GM18907 (cell line): ENCODE data around the gene CDHR3.

Source experiments
- ATAC-seq: cut with Tn5 transposase; IDR thresholded peaks from one replicate; pipeline ENCODE4 v1.9.1; 2021; ENCODE audit warnings: mild to moderate bottlenecking, moderate library complexity; ENCODE audit not compliant: unreplicated experiment

The CDHR3 gene

DNA sequence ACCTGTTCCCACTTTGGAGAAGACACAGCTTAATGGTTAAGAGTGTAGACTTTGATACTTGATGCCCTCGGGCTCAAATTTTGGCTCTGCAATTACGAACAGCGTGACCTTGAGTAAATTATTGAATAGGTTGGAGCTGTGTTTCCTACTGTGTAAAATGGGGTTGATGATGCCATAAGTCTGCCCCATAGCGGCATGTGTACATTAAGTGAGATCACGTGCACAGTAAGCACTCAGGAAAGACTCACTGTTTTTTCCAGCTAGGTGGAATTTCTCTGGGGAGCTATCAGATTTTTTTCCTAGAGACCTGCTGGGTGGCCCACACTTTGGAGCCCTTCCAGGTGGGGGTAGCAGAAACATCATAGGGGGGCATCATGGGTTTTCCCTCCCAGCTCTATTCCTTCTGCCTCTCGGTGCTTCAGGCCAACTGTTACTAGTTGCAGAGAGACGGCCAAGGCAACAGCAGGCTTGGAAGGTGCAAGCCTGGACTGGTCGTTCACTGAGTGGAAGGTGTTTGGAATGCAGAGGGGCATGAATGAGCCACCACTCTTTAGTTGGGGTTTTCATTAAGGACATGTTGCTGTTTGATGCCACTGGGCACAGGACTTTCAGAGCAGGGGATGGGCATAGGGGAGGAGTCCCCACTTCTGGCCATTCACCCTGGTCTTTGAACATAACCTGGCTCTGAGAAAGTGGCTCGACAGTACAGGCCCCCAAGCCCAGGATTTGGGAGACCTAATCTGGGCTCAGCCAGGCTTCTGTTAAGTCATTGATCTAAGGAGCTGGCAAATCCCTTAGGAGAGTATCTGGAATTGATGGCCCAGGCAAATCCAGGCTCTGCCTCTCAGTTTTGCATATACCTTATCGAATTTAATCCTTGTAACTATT is 85.0 kb downstream of the CDHR3 start:
- no peak for ATAC-seq

DNA sequence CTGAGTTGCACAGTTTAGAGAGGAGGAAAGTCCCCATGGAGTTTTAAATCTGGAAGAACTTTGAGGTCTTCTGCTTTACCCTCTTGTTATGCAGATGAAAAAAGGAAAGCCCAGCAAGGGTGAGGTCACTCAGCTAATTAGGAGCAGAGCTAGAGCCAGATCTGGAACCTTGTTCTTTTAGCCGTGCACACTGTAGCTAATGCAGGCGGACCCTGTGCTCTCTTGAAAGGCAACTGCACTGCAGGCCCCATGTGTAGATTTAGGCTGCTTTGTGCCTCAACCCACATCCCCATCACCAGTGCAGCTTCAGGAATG is 85.6 kb downstream of the CDHR3 start:
- no peak for ATAC-seq

DNA sequence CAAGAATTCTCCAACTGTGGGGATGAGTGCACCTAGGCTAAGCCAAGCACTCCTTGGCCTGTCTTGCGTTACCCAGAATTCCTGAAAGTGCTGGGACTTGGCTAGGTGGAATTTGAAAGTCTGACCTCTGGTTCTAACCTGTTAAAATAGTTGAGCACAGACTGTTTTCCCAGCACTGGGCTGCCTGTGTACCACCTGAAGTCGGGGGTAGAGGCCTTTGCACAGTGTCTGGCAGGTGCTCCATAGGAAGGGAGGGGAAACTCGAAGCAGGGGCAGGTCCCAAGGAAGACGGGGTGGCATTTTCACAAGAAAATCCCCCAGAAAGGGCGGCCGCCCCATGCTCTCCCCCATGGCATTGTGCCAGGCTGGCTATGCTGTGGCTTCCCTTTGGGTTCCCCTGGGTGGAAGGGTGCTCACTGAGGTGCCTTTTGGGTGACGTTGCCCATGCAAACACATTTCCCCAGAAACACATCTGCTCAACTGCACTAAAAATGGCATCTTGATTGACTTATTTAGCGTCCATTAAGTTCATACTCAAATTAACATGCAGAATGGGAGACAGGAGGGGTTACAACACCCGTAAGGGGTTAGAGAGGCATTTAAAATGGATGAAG is 86.2 kb downstream of the CDHR3 start:
- ATAC-seq, result no peak

DNA sequence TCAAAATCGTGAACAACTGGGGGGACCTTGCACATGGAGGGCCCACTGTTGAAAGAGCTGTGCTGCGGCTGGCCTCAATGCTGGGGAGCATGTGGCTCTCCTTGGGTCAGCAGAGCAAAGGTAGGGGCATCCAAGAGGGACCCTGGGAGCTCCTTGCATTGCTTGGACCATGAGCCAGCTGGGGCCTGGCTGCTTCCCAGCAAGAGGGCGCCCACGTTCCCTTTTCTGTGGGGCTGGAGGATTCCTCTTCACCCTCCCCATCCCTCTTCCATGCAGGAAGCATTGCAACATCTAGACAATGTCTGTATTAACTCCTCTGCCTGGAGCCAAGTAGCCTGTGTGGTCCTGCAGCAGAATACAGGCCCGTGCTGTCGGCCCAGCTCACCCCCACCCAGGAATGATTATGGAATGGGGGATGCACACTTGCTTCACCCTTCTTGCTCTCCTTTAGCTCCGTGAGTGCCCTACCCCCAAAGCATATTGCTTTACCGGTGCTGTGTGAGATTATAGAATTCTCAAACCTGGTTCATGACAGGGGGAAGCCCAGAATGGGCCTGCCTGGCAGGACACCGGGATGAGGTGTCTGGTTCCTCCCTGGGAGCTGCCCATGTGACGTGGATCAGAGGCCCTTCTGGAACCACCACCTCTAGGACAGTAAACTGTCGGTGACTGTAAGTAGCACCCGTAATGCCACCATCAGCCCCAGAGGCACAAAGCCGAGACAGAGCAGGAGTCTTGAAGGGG is 87.1 kb downstream of the CDHR3 start:
- ATAC-seq, result no peak

DNA sequence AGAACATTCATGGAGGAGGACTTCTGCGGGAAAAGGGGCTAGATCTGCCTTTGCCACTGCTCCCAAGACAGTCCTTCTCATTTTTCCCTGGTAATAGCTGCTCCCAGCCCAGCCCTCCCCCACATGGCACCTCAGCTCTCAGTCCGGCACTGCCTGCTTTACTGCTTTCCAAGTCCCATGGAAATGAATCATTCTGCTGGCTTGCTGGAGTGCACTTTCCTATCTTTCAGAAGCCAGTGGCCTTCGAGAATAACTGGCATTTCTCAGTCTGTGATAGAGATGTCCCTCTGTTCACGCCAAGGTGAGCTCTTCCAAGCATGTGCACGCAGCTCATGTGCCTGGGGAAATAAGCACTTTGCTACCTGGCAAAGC is 87.7 kb downstream of the CDHR3 start:
- no peak for ATAC-seq

DNA sequence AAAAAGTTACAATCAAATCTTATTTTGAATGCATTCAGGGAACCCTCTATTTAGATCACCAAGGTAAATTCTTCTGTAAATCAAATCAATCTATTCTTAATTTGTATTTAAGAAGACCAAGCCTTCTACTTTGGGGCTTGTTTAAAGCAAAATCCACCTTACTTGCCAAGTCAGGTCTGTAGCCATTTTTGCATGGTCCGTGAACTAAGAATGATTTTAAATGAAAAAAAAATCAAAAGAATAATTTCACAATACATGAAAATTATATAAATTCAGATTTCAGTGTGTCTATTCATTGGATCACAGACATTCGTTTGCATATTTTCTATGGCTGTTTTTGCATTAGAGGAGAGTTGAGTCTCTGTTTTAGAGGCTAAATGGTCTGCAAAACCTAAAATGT is 89.6 kb downstream of the CDHR3 start:
- no peak for ATAC-seq

DNA sequence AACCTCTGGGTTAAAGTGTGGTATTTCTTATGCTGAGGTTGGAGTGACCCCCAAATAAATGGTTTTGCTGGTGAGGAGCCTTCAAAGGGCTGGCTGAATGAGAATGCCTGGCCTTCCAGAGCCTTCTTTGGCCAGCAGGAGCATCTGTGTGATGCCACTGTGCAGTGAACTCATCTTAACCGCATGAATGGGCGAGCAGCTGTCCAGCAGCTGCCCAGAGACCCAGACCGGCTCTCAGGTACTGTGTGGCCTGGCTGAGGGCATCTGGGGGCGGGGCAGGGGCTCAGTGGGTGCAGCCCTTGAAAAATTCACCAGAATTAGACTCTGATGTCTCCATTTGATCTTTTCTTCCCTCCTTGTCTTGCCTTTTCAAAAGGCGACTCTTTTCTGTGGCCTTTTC is 90.0 kb downstream of the CDHR3 start:
- ATAC-seq, result no peak

DNA sequence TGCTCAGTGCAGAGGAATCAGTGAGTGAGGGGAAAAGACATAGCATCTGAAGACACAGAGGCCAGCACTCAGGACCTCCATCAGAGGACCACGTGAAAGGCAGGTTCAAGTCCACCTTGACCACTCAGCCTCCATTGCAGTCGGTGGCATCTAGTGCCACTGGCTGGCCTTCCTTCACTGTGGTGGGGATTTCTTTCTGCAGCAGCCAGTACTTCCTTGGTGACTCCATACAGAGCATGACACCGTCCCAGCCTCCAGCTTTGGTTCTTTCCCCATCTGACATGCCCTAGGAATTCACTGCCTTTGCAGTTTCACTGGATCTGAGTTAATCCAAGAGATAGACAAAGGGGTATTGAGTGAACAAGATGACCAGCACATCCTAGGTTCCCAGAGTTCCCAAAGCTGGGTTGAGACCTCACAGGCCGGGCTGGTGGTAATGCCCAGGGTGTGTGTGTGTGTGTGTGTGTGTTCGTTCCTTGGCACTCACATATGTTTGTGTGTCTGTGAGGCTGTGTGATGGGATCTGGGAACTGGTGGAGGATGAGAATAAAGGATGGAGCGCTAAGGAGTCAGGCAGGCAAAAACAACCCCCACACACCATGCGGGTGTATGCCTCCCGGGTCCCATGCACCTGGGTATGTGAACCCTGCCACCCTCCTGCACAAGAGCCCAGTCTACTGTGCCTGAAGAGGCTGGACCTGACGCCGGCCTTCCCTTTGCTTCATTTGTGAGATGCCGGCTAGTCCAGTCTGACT is 91.3 kb downstream of the CDHR3 start:
- no peak for ATAC-seq

DNA sequence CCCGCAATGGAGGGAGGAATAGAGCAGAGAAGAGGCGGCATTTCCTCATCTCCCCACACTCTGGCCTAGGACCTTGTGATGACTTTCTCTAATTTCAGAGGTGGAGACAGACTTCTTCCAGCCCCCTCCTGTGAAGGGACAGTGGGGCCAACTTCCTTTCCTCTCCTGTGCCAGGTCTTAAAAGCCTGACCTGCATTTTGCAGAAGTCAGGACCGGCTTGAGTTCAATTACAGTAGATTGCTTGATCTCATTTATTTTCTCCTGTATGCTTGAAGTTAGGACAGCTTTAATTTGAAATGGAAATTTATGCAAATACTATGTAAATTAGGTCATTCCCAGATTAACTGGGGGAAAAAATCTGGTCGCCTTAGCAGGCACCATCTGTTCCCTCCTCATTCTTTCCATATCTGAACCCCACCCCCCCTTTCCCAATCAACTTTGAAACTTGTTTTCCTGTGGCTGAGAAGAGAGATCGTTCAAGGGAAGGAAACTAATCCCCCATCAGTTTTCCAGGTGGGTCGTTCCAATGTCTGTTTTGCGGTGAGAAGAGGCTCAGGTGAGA is 92.0 kb downstream of the CDHR3 start:
- no peak for ATAC-seq

DNA sequence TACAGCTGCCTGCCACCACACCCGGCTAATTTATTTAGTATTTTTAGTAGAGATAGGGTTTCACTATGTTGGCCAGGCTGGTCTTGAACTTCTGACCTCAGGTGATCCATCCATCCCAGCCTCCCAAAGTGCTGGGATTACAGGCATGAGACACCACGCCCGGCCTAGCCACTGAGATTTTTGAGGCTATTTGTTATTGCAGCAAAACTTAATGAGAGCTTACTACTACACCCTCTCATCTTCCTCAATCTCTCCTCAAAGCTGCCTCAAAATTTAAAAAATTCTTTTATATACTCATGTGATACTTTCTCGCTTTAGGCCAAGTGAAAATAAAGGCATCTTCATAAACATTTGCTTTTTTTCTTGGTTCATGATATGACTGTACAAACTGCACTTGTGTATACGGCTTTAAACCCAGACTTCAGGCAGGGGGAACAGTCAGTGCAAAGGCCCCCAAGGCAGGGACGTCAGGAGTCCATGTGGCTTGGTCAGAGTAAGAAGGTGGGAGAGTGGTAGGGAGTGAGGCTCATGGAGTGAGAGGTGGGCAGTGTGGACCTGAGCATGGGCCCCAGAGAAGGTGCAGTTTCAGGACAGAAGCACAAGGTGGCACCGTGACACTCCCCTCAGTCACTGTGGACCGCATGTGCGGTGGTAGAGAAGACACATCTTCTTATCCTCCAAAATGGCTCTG is 93.6 kb downstream of the CDHR3 start:
- peak; percentile 39 for ATAC-seq

DNA sequence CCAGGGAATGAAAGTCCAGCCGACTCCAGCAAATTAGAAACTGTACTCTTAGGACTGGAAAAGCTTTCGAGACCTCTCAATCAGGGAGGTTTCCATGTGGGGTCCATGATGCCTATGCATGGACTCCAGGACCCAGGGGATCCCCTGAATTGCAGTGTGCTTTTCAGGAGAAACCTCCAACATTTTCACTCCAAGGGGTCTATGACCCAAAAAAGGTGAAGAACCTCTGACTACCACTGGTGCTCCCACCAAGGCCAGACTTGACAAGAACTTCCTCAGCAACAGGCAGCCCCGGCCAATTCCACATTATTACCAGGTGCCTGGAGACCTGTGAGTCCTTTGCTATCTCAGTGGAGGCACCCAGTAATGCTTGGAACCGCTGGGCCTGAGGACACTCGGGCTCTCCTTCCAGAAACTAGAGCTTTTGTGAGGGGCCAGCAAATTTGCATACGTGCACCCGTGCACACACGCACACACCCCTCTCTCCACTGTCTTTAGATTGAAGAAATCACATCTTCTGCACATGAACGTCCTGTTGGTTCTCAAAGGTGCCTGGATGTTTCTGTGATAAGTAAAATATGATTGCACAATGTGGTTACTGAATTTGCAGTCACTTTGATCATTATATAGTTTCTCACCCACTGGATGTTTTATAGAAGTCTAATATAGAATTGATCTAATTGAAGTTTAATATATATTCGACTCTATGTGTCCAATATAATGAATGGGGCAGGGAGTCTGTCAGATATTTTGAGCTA is 94.3 kb downstream of the CDHR3 start:
- ATAC-seq, result no peak

DNA sequence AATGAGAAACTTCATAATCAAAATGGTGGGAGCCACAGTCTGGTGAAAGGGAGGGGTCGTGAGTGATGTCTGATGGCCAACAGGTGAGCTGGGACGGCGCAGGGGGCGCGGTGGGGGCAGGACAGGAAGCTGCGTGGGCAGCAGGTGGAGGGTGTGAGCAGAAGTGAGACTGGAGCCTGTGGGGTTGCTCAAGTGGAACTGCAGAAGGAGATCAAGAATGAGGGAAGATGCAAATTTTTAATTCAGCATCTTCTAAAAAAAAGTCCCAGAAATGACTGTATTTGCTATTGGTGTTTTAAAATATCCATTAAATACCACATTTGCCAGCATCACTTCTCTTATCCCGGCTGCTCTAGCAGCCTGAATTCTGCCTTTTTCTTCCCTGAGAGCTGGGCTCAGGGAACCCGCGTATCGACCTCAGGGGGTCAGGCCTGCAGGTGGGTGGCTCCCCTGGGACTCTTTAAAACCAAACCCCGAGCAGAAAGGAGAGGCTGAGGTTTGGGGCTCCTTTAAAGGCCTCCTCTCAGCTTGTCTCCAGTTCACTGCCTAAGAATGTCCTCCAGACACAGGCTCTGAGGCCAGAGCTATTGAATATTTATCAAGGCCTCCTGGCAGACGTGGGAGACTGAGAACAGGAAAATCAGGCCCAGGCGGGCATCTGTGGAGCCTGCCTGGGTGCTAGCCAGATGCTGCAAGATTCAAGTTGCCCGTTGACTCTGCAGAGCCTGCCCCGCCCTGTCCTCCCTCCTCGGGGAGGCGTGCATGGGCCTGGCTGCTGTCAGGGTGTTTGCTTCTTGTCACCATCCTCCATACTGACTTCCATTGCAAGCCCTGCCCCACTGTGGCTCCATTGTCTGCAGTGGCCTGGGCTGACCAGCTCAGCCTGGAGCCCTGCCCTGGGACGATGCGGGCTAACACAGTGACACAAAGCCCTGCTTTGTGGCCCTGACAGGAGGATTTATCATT is 95.2 kb downstream of the CDHR3 start:
- ATAC-seq, result peak; percentile 69

DNA sequence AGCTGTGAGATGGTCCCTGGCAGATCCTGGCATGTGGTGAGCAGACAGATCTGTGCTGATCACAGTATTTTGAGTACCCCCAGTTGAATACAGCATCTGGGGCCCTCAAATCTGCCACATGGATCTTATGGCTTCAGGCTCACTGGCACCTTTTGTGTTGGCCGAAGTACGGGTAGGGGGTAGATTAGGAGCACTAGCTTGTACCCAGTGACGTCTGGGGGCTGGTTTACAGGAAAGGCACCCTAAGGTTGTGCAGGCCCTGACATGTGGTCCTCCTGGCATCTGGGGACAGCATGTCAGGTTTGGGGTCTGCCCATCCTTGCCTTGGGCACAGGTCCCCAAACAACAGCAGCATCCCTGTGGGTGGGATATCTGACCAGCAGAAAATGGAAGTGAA is 95.9 kb downstream of the CDHR3 start:
- ATAC-seq, result no peak

DNA sequence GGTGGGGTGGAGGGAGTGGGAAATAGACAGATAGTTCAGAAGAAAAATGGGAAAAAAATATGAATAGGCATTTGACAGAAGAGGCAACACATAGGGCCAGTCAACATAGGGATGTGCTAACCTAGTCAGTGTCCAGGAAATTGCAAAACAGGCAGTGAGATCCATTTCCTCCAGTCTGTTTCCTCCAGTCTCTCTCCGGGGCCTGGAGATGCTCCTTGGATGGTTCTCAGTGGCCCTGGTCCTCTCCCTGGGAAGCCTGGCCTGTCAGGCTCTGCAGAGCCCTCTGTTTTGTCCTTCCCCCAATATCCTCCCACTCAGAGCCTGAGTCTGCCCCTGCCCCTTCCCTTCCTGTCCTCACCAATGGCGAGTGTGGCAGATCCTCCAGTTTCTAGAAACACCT is 96.5 kb downstream of the CDHR3 start:
- no peak for ATAC-seq

DNA sequence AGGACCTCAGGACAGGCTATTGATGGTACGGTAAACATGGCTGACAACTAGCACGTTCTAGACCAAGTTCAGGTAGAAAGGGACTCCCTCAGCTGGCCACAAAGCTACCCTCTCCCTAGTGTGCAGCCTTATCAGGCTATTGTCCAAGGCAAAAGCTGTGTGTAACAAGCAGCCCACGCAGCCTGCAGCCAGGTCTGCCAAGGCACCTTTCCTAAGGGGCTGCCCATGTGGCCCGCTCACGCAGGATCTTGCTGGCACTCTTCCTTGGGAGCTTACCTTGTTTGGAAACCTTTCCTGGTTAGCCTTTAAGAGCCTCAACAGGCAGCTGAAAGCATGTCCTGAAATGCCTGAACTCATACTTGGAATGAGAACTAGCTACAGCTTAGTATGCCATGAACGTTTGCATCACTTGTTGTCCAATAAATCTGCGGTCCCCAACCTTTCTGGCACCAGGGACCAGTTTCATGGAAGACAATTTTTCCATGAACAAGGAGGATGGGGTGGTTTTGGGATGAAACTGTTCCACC is 97.4 kb downstream of the CDHR3 start:
- ATAC-seq, result no peak

DNA sequence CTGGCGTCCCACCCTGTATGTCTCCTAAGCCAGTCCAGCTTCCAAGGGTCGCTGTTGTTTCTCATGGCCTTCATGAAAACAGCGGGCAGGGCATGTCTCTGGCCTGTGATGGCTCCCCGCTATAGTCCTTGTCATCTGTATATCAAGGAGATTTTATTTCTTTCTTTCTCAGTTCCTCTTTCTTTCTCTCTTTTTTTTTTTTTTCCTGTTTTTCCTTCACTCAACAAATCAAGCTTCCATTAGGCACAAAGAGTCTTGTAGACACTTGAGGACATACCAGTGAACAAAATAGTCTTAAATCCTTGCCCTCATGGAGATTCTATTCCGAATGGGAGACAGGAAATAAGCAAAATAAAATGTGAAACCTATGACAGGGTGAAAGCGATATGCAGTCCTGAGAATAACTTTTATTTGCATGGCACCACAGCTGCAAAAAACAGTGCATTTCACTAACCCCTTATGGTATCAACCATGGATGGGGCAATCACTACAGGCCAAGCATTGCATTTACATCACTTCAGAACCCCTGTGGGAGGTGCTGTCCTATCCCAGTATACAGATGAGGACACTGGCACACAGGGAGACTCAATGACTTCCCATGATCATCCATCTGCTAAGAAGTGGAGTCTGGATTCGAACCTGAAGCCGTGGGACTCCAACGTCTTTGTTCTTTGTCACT is 98.4 kb downstream of the CDHR3 start:
- ATAC-seq, result peak; percentile 27

DNA sequence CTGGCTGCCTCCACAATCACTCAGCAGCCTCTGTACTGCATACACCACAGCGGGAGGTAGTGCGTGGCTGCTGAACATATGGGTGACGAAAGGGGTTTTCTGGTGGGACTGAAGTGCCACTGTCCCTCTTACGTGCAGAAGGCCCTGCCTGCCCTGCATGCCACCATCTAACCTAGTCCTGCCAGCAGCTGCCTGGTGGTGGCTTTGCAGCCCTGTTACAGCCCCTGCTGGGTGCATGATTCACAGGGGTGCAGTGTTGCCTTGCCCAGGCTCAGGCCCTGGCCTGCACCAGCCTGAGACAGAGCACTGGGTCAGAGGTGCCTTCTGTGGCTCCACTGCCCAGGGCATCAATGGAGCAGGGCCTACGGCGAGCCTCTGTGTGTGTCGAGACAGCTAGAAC is 98.9 kb downstream of the CDHR3 start:
- no peak for ATAC-seq

DNA sequence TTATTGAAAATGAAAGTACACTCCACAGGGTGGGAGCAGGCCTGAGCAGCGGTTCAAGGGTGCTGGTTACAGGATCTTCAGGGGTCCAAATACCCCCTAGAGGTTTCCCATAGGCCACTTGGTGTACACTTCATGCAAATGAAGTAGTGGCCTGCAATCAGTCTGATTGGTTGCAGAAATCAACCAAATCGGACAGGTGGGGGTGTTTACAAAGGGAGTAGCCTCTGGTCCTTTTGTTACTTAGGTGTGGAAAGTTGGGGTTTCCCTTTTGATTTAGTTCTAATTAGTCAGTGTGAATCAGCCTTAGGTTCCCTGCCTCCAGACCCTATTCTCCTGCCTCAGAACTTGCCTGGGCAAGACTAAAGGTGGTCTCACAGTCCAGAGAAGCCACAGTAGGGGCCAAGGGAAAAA is 99.5 kb downstream of the CDHR3 start:
- no peak for ATAC-seq
